ENCODE results near the gene CLNK. TPM values are rescaled to one million over a fixed set of nuclear protein-coding genes. Genes with fewer than 3 reads are reported as not detected.

CLNK gene
- total RNA-seq, 1 donor from 2014 or later = not detected

DNA sequence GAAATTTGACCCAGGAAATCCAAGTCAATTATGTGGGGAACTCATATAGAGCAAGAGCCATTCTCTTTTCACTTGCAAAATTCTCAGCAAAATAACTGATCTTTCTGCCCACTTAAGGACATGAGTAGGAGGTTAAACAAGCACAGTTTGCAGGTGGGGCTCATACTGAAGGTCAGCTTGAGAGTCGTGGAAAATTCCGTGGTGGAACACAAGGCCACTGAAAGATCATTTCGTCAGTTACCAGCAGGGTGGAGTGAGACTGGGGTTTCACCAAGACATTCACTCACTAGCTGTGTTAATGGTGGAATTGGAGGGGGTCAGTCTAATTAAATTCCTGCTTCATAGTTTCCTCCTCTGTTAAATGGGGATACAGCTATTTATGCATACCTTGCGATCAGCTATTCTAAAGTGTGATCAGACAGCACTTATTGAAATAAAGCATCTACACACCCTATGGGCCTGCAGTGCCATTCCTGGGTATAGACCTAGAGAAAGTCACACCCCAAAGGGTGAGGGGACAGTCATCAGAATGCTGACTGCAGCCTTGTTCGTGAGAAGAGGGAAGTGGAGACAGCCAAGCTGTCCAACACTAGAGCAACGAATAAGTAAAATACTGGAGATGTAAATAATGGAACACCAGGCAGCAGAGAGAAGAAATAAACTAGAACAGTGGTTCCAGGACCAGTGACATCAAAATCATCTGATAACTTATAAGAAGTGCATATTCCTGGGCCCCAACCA lies 42.7 kb upstream of the CLNK start:
- no peak overlapping the region for H3K4me3 Mint-ChIP-seq (ENCODE audit: unreplicated experiment)

DNA sequence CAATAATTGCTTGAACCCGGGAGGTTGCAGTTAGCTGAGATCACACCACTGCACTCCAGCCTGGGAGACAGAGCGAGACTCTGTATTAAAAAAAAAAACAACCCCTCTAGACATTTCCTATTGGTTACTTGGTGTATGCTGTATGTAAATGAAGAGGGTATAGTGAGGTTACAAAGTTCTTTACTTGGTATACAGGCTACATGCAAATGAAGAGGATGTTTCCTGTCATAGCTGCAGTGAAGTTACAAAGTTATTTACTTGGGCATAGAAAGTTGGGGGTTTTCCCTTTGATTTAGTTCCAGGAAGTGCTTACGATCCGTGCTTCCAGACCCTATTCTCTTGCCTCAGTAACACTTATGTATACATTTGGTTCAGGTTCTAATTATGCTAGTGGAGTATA lies 38.4 kb upstream of the CLNK start:
- DNase-seq (ENCODE audit: low spot score) = no peak
- peaks cover 2% of the 10 kb centered on the region for H3K27me3 Mint-ChIP-seq (ENCODE audit: unreplicated experiment)
- no peaks in the 10 kb centered on the region for H3K36me3 Mint-ChIP-seq (ENCODE audit: low read depth, unreplicated experiment)
- TF ChIP-seq, protein P1, sequence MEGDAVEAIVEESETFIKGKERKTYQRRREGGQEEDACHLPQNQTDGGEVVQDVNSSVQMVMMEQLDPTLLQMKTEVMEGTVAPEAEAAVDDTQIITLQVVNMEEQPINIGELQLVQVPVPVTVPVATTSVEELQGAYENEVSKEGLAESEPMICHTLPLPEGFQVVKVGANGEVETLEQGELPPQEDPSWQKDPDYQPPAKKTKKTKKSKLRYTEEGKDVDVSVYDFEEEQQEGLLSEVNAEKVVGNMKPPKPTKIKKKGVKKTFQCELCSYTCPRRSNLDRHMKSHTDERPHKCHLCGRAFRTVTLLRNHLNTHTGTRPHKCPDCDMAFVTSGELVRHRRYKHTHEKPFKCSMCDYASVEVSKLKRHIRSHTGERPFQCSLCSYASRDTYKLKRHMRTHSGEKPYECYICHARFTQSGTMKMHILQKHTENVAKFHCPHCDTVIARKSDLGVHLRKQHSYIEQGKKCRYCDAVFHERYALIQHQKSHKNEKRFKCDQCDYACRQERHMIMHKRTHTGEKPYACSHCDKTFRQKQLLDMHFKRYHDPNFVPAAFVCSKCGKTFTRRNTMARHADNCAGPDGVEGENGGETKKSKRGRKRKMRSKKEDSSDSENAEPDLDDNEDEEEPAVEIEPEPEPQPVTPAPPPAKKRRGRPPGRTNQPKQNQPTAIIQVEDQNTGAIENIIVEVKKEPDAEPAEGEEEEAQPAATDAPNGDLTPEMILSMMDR (IDR thresholded peaks at IDR 0.05; ENCODE audit: unreplicated experiment) = no peak
- peaks cover 4% of the 10 kb centered on the region for H3K4me1 Mint-ChIP-seq (ENCODE audit: unreplicated experiment)
- H3K27ac Mint-ChIP-seq (ENCODE audit: unreplicated experiment) = no peak overlapping the region
- H3K4me3 Mint-ChIP-seq (ENCODE audit: unreplicated experiment) = no peak overlapping the region
- H3K9me3 Mint-ChIP-seq (ENCODE audit: unreplicated experiment) = no peaks in the 10 kb centered on the region

More for the DNA sequence above, 42.7 kb upstream of the CLNK start:
- DNase-seq (ENCODE audit: low spot score) = no peak
- no peaks in the 10 kb centered on the region for H3K36me3 Mint-ChIP-seq (ENCODE audit: low read depth, unreplicated experiment)
- H3K27ac Mint-ChIP-seq (ENCODE audit: unreplicated experiment) = no peak overlapping the region
- peaks cover 4% of the 10 kb centered on the region for H3K4me1 Mint-ChIP-seq (ENCODE audit: unreplicated experiment)
- no peaks in the 10 kb centered on the region for H3K9me3 Mint-ChIP-seq (ENCODE audit: unreplicated experiment)
- H3K27me3 Mint-ChIP-seq (ENCODE audit: unreplicated experiment) = peaks cover 2% of the 10 kb centered on the region
- TF ChIP-seq, protein P1 (IDR thresholded peaks at IDR 0.05; ENCODE audit: unreplicated experiment) = no peak

DNA sequence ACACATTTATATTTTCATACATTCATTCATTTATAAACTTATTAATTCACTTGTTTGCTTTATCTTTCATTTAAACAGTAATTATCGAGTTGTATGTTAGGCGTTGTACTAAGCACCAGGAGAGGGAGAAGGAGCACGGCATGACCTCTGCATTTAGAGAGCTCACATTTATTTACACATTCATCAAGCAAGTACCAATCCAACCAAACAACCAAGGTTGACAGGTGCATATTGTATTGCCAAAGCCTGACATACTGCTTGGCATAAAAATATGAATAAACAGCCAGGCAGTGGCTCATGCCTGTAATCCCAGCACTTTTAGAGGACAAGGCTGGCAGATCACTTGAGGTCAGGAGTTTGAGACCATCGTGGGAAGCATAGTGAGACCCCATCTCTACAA lies 37.0 kb upstream of the CLNK start:
- Mint-ChIP-seq H3K36me3 (ENCODE audit: low read depth, unreplicated experiment) (no peaks in the 10 kb centered on the region), H3K4me1 (ENCODE audit: unreplicated experiment) (peaks cover 4% of the 10 kb centered on the region), H3K27ac (ENCODE audit: unreplicated experiment) (no peak overlapping the region), H3K4me3 (ENCODE audit: unreplicated experiment) (no peak overlapping the region), H3K9me3 (ENCODE audit: unreplicated experiment) (no peaks in the 10 kb centered on the region), H3K27me3 (ENCODE audit: unreplicated experiment) (peaks cover 2% of the 10 kb centered on the region)
- TF ChIP-seq, protein P1 (IDR thresholded peaks at IDR 0.05; ENCODE audit: unreplicated experiment) = no peak
- no peak for DNase-seq (ENCODE audit: low spot score)

DNA sequence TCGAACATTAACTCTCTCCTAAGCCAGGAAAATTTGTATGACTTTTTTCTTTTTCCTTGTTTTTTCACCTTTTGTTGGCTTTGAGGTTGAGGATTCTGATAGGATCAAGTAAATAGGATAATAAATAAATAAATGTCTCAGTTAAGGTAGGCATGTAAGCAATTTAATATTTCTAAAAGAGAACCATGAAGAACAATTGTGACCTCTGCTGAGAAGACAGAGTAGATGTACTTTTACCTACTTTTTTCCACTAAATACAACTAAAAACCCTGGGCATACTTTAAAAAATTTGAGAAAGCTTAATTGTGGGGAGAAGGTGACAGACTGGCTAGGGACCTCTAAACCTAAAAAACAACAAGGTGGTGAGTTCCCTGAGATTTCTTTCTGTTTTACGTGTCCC lies 31.6 kb upstream of the CLNK start:
- no peak for DNase-seq (ENCODE audit: low spot score)
- H3K9me3 Mint-ChIP-seq (ENCODE audit: unreplicated experiment) = no peaks in the 10 kb centered on the region
- H3K4me1 Mint-ChIP-seq (ENCODE audit: unreplicated experiment) = no peaks in the 10 kb centered on the region
- H3K27me3 Mint-ChIP-seq (ENCODE audit: unreplicated experiment) = peaks cover 1% of the 10 kb centered on the region
- no peak overlapping the region for H3K27ac Mint-ChIP-seq (ENCODE audit: unreplicated experiment)
- H3K36me3 Mint-ChIP-seq (ENCODE audit: low read depth, unreplicated experiment) = peaks cover 7% of the 10 kb centered on the region
- TF ChIP-seq, protein P1 (IDR thresholded peaks at IDR 0.05; ENCODE audit: unreplicated experiment) = no peak
- no peak overlapping the region for H3K4me3 Mint-ChIP-seq (ENCODE audit: unreplicated experiment)

DNA sequence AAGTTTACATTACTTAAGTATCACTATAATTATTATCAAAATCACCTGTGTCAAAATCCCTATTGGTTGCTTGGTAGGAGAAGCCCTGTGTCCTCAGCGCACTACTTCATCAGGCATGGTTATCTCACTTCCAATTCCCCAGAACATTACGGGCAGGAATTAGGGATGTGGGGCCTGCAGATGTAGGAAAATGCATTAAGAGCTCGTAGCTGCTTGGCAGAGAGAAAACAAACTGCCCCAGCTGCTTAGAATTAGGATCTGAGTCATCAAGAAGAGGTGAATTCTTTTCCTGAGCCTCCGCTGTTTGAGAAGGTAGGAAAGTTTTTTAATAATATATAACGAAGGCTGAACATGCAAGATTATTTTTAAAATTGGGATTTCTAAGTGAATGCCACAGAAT lies 31.1 kb upstream of the CLNK start:
- H3K27ac Mint-ChIP-seq (ENCODE audit: unreplicated experiment) = no peak overlapping the region
- no peak for DNase-seq (ENCODE audit: low spot score)
- no peaks in the 10 kb centered on the region for H3K9me3 Mint-ChIP-seq (ENCODE audit: unreplicated experiment)
- TF ChIP-seq, protein P1 (IDR thresholded peaks at IDR 0.05; ENCODE audit: unreplicated experiment) = no peak
- H3K27me3 Mint-ChIP-seq (ENCODE audit: unreplicated experiment) = peaks cover 1% of the 10 kb centered on the region
- H3K36me3 Mint-ChIP-seq (ENCODE audit: low read depth, unreplicated experiment) = peaks cover 7% of the 10 kb centered on the region
- no peaks in the 10 kb centered on the region for H3K4me1 Mint-ChIP-seq (ENCODE audit: unreplicated experiment)
- H3K4me3 Mint-ChIP-seq (ENCODE audit: unreplicated experiment) = no peak overlapping the region
